Astrocyte of the spinal cord (primary cell): ENCODE measurements around the gene SH2D3C.

ENCODE experiments used
- DNase-seq: peaks from one replicate; pipeline ENCODE4 v3.0.0; 2011; ENCODE audit warnings: low read depth, low spot score
- H3K4me3 ChIP-seq: 2 replicates; pipeline ENCODE4 v1.5.1; 2011; ENCODE audit warnings: low read depth, mild to moderate bottlenecking, low read length, moderate library complexity
- in situ Hi-C: cut with HindIII; loops from 2 replicates; pipeline ENCODE4 v1.10.0; 2017; ENCODE audit warnings: low sequenced_read_pairs
- TF ChIP-seq, protein P1 (sequence below): IDR thresholded peaks from 2 replicates; pipeline ENCODE4 v1.5.1; 2012; ENCODE audit warnings: low read depth, mild to moderate bottlenecking, low read length, inconsistent platforms

The SH2D3C gene, protein sequence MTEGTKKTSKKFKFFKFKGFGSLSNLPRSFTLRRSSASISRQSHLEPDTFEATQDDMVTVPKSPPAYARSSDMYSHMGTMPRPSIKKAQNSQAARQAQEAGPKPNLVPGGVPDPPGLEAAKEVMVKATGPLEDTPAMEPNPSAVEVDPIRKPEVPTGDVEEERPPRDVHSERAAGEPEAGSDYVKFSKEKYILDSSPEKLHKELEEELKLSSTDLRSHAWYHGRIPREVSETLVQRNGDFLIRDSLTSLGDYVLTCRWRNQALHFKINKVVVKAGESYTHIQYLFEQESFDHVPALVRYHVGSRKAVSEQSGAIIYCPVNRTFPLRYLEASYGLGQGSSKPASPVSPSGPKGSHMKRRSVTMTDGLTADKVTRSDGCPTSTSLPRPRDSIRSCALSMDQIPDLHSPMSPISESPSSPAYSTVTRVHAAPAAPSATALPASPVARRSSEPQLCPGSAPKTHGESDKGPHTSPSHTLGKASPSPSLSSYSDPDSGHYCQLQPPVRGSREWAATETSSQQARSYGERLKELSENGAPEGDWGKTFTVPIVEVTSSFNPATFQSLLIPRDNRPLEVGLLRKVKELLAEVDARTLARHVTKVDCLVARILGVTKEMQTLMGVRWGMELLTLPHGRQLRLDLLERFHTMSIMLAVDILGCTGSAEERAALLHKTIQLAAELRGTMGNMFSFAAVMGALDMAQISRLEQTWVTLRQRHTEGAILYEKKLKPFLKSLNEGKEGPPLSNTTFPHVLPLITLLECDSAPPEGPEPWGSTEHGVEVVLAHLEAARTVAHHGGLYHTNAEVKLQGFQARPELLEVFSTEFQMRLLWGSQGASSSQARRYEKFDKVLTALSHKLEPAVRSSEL

DNA sequence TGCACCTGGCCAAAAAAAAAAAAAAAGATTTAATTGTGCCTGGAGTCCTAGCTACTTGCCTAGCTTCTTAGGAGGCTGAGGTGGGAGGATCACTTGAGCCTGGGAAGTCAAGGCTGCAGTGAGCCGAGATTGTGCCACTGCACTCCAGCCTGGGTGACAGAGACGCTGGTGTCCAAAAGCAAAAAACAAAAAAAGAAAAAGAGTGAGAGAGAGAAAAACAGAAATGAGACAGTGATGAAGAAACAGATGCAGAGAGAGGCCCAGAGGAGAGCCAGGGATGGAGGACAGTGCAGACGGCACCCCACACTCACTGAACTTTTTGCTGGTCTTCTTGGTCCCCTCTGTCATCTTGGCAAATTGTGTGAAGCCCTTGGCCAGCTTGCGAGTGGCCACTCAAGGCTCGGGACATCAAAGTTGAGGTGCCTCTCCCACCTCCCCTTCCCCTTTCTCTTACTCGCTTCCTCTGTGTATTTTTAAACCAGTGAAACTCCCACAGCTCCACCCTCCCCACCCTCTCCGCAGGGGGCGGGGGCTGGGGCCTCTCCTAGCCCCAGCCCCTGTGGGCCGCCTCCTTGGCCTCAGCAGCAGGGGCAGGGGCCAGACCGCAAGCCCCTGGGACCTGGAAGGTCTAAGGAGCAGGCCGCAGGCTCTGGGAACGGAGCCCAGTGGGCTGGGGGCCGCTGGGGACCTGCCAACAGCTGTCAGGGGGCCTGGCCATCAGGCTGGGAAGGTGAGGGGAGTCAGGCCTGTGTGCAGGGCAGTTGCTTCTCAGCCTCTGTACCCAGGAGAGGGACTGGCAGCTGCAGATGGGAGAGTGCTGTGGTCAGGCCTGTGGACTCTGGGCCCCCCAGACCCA lies at the start of gene SH2D3C:
Gene SH2D3C (minus strand): TSS at position 387 of the 856 bp plus-strand sequence. CDS start 39 bp downstream, at position 348.
- in situ Hi-C loops = no loop called here
- H3K4me3 ChIP-seq = no peak within 1 kb of the TSS

DNA sequence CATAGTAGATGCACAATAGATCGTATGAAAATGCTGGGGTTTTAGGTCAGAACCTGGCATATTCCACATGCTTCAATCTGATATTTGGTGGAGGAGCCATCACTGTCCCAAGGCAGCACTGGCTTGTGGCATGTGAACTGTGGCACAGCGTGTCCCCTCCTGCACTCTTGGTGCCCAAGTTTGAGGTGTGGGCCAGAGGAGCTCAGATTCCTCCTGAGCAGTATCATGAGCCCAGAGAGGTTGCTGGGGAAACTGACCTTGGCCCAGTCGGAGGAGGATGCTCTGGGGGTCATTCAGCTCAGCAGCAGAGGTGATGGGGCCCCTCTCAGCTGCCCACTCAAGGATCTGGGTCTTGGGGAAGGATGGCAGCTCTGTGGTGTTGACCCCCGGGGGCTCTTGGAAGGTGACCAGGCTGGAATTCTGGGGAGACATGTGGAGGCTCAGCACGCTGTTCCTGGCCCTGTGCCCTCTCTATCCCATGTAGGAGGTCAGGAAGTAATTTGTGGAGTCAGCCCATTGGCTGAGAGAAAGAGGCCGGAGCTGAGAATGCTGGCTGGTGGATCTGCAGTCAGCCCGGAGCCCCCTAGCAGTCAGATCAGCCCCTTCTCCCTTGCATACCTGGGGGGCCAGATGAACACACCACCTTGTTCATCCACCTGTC lies 47.9 kb upstream of the SH2D3C start:
- in situ Hi-C loops = no loop called here
- H3K4me3 ChIP-seq = no peak overlapping the region
- TF ChIP-seq, protein P1, sequence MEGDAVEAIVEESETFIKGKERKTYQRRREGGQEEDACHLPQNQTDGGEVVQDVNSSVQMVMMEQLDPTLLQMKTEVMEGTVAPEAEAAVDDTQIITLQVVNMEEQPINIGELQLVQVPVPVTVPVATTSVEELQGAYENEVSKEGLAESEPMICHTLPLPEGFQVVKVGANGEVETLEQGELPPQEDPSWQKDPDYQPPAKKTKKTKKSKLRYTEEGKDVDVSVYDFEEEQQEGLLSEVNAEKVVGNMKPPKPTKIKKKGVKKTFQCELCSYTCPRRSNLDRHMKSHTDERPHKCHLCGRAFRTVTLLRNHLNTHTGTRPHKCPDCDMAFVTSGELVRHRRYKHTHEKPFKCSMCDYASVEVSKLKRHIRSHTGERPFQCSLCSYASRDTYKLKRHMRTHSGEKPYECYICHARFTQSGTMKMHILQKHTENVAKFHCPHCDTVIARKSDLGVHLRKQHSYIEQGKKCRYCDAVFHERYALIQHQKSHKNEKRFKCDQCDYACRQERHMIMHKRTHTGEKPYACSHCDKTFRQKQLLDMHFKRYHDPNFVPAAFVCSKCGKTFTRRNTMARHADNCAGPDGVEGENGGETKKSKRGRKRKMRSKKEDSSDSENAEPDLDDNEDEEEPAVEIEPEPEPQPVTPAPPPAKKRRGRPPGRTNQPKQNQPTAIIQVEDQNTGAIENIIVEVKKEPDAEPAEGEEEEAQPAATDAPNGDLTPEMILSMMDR = no peak
- no peak for DNase-seq

More for the DNA sequence above, at the start of gene SH2D3C:
- TF ChIP-seq, protein P1 = no peak
- no peak for DNase-seq

DNA sequence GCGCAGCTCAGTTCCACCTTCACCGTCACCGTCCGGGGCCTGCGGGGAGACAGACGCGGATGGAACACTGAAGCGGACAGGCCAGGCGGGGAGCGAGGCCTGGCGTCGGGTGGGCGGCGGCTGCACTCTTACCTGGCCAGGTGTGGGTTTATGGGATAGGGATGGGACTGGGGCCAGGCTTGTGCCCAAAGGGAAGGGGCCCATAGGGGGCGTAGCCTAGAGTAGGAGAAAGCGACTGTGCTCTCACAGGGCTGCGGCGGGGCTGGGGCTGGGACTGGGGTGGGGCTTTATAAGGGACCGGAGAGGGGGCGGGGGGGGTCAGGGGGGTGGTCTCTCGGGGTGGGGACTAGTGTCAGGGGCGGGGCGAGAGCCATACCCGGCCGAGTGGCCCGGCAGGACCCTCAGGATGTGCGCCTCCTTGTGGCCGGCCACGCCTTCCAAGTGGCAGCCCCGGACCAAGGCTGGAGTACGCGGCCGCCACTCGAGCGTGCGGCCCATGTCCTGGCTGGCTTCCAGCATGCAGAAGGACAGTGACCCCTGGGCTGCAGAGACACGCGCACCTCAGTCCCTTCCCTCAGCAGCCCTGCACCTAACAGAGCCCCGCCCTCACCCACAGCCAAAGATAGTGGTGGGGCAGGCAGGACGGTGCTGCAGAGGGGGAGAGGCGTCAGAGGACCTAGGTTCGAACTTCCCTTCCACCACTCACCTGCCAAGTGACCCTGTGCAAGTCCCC lies 47.0 kb upstream of the SH2D3C start:
- DNase-seq = no peak
- TF ChIP-seq, protein P1 = peak; percentile 52
- H3K4me3 ChIP-seq = no peak overlapping the region
- in situ Hi-C loops = no loop called here

DNA sequence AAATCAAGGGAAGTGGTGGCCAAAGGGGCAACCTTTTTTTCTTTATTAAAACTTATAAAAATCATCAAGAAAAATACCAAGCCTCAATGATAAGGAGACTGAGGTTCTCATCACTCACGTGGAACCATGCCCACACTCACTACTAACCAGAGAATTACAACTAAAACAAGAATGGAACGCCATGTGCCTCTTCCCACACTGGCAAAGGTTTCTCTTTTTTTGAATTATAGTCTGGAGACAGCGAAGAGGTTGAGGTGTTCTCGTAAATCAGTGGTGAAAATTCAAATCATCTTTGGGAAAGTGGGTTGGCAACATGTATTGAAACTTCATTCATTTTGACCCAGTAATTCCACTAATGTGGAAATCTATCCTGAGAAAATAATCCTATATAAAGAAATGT lies 43.6 kb upstream of the SH2D3C start:
- no peak overlapping the region for H3K4me3 ChIP-seq
- TF ChIP-seq, protein P1 = no peak
- in situ Hi-C loops = no loop called here
- DNase-seq = no peak

DNA sequence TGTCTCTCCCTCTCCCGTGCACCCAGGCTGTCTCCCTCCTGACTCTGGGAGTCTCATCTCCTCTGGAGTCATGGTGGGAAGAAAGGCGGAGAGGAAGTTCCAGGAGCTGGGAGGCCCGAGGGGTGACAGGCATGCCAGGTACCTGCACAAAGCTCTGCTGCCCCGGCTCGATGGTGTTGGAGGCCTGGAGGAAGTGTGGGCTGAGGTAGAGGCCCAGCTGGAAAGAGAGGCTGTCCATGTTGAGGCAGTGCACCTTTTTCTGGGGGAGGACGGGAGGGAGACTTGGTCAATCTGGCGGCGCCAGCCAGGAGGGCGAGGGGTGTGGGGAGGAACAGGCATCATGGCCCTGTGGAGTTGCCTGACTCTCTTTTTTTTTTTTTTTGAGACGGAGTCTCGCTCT lies 40.1 kb upstream of the SH2D3C start:
- TF ChIP-seq, protein P1 = no peak
- H3K4me3 ChIP-seq = no peak overlapping the region
- DNase-seq = no peak
- in situ Hi-C loops = no loop called here
